ENCODE measurements around the gene DHX16.

- TF ChIP-seq CTCF (IDR thresholded peaks at IDR 0.05) = peak; percentile 69
- no peak for TF ChIP-seq TCF7L2 (IDR thresholded peaks at IDR 0.05; ENCODE audit: low read depth, low read length)
- no peak for TF ChIP-seq REST (IDR thresholded peaks at IDR 0.05; ENCODE audit: insufficient read depth in 1 of 2, low read depth in 2 of 2, low read length in 1 of 2)
Measured at GRCh38 chr6:30685157-30686008, 12.6 kb upstream of the DHX16 start.
